Trophoblast cell (in vitro differentiated cells and primary cell): Measurements from ENCODE around the gene FRMPD1.

Experiments used
- DNase-seq, 2 donors: peaks; one replicate each; pipeline ENCODE4 v3.0.0-alpha.2; 2016
- H2AFZ ChIP-seq: 2 replicates; pipeline ENCODE4 v1.6.1; 2013; ENCODE audit warnings: low read length, moderate library complexity, mild to moderate bottlenecking; ENCODE audit not compliant: insufficient read depth, poor library complexity
- H2AK5ac ChIP-seq: 2 replicates; pipeline ENCODE4 v1.6.1; 2013; ENCODE audit warnings: mild to moderate bottlenecking, low read length
- H2BK120ac ChIP-seq: 2 replicates; pipeline ENCODE4 v1.6.1; 2013; ENCODE audit warnings: low read length, mild to moderate bottlenecking, moderate library complexity; ENCODE audit not compliant: insufficient read depth, poor library complexity
- H2BK12ac ChIP-seq: 2 replicates; pipeline ENCODE4 v1.6.1; 2013; ENCODE audit warnings: mild to moderate bottlenecking, low read length, moderate library complexity
- H2BK5ac ChIP-seq: 2 replicates; pipeline ENCODE4 v1.6.1; 2013; ENCODE audit warnings: low read length, low read depth, moderate library complexity, mild to moderate bottlenecking; ENCODE audit not compliant: poor library complexity
- H3K14ac ChIP-seq: 2 replicates; pipeline ENCODE4 v1.6.1; 2013; ENCODE audit warnings: mild to moderate bottlenecking, low read length
- H3K18ac ChIP-seq: 2 replicates; pipeline ENCODE4 v1.6.1; 2013; ENCODE audit warnings: mild to moderate bottlenecking, low read length
- H3K23ac ChIP-seq: 2 replicates; pipeline ENCODE4 v1.6.1; 2013; ENCODE audit warnings: low read length
- H3K27ac ChIP-seq: 2 replicates; pipeline ENCODE4 v1.5.1; 2013; ENCODE audit warnings: low read depth, mild to moderate bottlenecking, inconsistent platforms, low read length, moderate library complexity
- H3K27me3 ChIP-seq: 2 replicates; pipeline ENCODE4 v1.6.1; 2013; ENCODE audit warnings: inconsistent platforms, mild to moderate bottlenecking, low read length, moderate library complexity; ENCODE audit not compliant: insufficient read depth
- H3K36me3 ChIP-seq, 2 experiments: 1 replicate in 1 of 2; 2 replicates in 1 of 2; pipeline ENCODE4 v1.6.1; 2013; ENCODE audit warnings: low read length in 2 of 2, mild to moderate bottlenecking in 2 of 2, moderate library complexity in 1 of 2; ENCODE audit not compliant: insufficient read depth in 2 of 2, control insufficient read depth in 1 of 2
- H3K4ac ChIP-seq: 2 replicates; pipeline ENCODE4 v1.6.1; 2013; ENCODE audit warnings: low read depth, mild to moderate bottlenecking, low read length, moderate library complexity
- H3K4me1 ChIP-seq, 2 experiments: 1 replicate in 1 of 2; 2 replicates in 1 of 2; pipeline ENCODE4 v1.6.1; 2013; ENCODE audit warnings: low read length in 2 of 2, mild to moderate bottlenecking in 2 of 2, moderate library complexity in 1 of 2; ENCODE audit not compliant: insufficient read depth in 2 of 2, control insufficient read depth in 1 of 2
- H3K4me2 ChIP-seq: 2 replicates; pipeline ENCODE4 v1.6.1; 2013; ENCODE audit warnings: inconsistent platforms, mild to moderate bottlenecking, low read length, moderate library complexity
- H3K4me3 ChIP-seq: 2 replicates; pipeline ENCODE4 v1.5.1; 2013; ENCODE audit warnings: mild to moderate bottlenecking, low read depth, low read length, inconsistent platforms
- H3K79me1 ChIP-seq: one replicate; pipeline ENCODE4 v1.6.1; 2013; ENCODE audit warnings: low read length
- H3K79me2 ChIP-seq: 2 replicates; pipeline ENCODE4 v1.6.1; 2013; ENCODE audit warnings: low read length, mild to moderate bottlenecking; ENCODE audit not compliant: control insufficient read depth, insufficient read depth, poor library complexity
- H3K9ac ChIP-seq: 2 replicates; pipeline ENCODE4 v1.6.1; 2013; ENCODE audit warnings: mild to moderate bottlenecking, low read length
- H3K9me3 ChIP-seq: 2 replicates; pipeline ENCODE4 v1.6.1; 2013; ENCODE audit warnings: low read depth, mild to moderate bottlenecking, control low read depth, inconsistent platforms, low read length; ENCODE audit not compliant: insufficient read depth
- H4K12ac ChIP-seq: 2 replicates; pipeline ENCODE4 v1.6.1; 2013; ENCODE audit warnings: low read depth, mild to moderate bottlenecking, low read length, moderate library complexity
- H4K8ac ChIP-seq: 2 replicates; pipeline ENCODE4 v1.6.1; 2013; ENCODE audit warnings: low read depth, mild to moderate bottlenecking, low read length, moderate library complexity
- H4K91ac ChIP-seq: one replicate; pipeline ENCODE4 v1.6.1; 2013; ENCODE audit warnings: low read depth, mild to moderate bottlenecking, low read length, moderate library complexity
- WGBS: extraction: QIAGEN DNeasy Blood & Tissue Kit; methylation state at CpG from one replicate; pipeline ENCODE4 v1.1.7; 2013; ENCODE audit warnings: missing lambda C conversion rate; ENCODE audit not compliant: insufficient read length, insufficient coverage; ENCODE audit errors: extremely low coverage; 5-methylcytosine and 5-hydroxymethylcytosine counted together

Gene FRMPD1

DNA sequence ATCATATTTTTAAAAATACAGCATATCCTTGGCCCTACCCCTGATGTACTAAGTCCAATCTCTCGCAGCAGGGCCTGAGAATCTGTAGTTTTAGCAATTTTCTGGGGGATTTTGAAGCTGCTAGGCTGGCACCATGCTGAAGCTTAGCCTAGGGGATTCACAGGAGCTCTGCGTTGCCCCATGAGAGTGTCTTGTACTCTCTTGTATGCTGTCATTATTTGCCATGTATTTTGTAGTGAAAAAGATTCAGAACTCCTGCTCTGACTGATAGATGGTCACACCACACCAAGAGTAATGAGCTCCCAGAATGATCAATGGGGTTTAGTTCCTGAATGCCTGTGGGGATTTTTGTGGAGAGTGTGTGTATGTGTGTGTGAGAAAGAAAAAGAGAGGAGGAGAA lies 82.2 kb downstream of the FRMPD1 start:
- Histone ChIP-seq H3K79me1 (no peaks in the 10 kb centered on the region), H3K27me3 (peaks cover 1% of the 10 kb centered on the region), H4K91ac (no peak overlapping the region), H3K4ac (no peak overlapping the region), H3K79me2 (no peaks in the 10 kb centered on the region), H2AFZ (no peak overlapping the region), H3K27ac (no peak overlapping the region), H4K8ac (no peak overlapping the region), H3K4me3 (no peak overlapping the region), H2BK5ac (no peak overlapping the region), H3K9me3 (no peaks in the 10 kb centered on the region), H2BK120ac (no peak overlapping the region), H3K4me1 (no peaks in the 10 kb centered on the region), H4K12ac (no peak overlapping the region), H3K23ac (no peak overlapping the region), H2AK5ac (no peak overlapping the region), H3K14ac (no peak overlapping the region), H2BK12ac (no peak overlapping the region), H3K9ac (no peak overlapping the region), H3K36me3 (no peaks in the 10 kb centered on the region), H3K4me2 (no peak overlapping the region), H3K18ac (no peak overlapping the region)
- no peak for DNase-seq
- no CpG with 5 or more reads among the region's 2 CpGs for WGBS

DNA sequence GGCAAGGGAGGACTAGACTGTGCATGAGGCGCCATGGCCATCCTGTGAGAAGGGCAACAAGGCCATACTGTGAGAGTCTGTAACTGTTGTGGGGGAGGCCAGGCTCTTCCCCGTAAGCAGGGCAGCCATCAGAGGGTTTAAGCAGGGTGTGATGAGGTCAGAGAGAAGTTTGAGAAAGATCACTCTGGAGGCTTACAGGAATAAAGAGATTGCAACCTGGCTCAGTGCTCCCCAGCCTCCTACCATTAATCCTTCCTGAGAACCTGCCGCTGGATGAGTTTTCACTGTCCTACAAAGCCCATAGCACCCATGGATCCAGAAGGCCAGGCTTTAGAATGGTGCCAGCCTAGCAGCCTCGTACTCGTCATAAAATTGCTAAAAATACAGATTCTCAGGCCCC lies 88.5 kb downstream of the FRMPD1 start:
- no peak overlapping the region for H2BK120ac ChIP-seq
- no peak overlapping the region for H3K4me2 ChIP-seq
- DNase-seq: no peak
- H3K23ac ChIP-seq: no peak overlapping the region
- H3K79me1 ChIP-seq: no peaks in the 10 kb centered on the region
- no peak overlapping the region for H2AFZ ChIP-seq
- H3K4me3 ChIP-seq: no peak overlapping the region
- H3K27ac ChIP-seq: no peak overlapping the region
- no peaks in the 10 kb centered on the region for H3K9me3 ChIP-seq
- H2AK5ac ChIP-seq: no peak overlapping the region
- H4K91ac ChIP-seq: no peak overlapping the region
- no peaks in the 10 kb centered on the region for H3K36me3 ChIP-seq
- no peak overlapping the region for H4K12ac ChIP-seq
- no peak overlapping the region for H3K18ac ChIP-seq
- H2BK12ac ChIP-seq: no peak overlapping the region
- no peak overlapping the region for H3K4ac ChIP-seq
- H3K79me2 ChIP-seq: no peaks in the 10 kb centered on the region
- H3K27me3 ChIP-seq: no peaks in the 10 kb centered on the region
- no CpG with 5 or more reads among the region's 5 CpGs for WGBS
- H3K4me1 ChIP-seq: peaks cover 0 to 2% of the 10 kb centered on the region in 2 experiments
- no peak overlapping the region for H3K9ac ChIP-seq
- H4K8ac ChIP-seq: no peak overlapping the region
- H2BK5ac ChIP-seq: no peak overlapping the region
- no peak overlapping the region for H3K14ac ChIP-seq

DNA sequence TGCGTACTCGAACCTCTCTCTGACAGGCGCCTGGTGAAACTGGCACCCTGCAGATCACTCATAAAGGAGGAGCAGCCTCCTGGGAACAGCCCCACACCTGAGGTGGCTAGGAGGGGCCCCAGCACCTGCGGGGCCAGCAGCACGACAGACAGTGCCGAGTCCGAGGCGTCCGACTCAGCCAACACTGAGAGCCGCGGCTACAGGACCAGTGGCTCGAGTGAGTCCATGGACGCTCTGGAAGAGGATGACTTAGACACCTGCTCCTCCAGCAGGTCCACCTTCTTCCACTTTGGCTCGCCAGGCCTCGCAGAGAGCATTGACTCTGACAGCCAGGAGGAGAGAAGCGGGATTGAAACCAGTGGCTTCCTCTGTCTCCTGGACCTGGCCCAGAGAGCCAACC lies 89.4 kb downstream of the FRMPD1 start:
- no CpG with 5 or more reads among the region's 16 CpGs for WGBS
- Histone ChIP-seq H3K23ac (no peak overlapping the region), H2BK120ac (no peak overlapping the region), H3K4me1 (peaks cover 0 to 2% of the 10 kb centered on the region in 2 experiments), H3K9ac (no peak overlapping the region), H4K91ac (no peak overlapping the region), H4K12ac (no peak overlapping the region), H3K79me1 (no peaks in the 10 kb centered on the region), H3K4me3 (no peak overlapping the region), H3K27ac (no peak overlapping the region), H2AK5ac (no peak overlapping the region), H3K18ac (no peak overlapping the region), H2BK5ac (no peak overlapping the region), H3K14ac (no peak overlapping the region), H2AFZ (no peak overlapping the region), H4K8ac (no peak overlapping the region), H3K4me2 (no peak overlapping the region), H3K79me2 (no peaks in the 10 kb centered on the region), H3K4ac (no peak overlapping the region), H3K36me3 (no peaks in the 10 kb centered on the region), H2BK12ac (no peak overlapping the region), H3K9me3 (no peaks in the 10 kb centered on the region), H3K27me3 (no peaks in the 10 kb centered on the region)
- no peak for DNase-seq

DNA sequence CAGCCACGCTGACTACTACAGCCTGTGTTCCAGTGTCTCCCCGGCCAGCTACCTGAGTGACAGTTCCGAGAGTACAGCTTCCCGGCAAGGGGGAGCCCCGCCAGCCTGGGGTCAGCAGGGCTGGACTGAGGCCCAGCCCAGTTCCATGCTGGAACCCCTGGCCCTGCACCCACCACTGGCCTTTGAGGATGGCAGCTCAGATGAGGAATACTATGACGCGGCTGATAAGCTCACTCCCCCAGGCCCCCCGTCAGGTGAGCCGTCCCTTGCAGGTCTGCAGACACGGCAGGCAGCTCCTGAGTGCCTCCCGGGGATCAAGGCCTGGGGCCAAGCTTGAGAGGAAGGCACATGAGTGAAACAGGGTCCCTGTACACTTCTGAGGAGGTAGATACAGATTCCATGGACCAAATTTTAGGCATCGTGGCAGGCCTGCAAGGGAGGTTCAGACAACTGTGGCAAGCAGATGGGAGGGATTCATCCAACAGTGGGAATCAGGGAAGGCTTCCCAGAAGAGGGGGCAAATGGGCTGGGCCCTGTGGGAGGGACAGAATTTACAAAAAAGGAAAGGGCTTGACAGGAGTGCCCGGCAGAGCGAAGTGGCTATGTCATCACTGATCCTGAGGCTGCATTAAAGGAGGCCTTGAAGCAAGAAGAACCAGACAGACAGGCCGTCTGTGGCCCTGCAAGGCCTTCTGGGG lies 90.0 kb downstream of the FRMPD1 start:
- Histone ChIP-seq H3K4ac (no peak overlapping the region), H2BK5ac (no peak overlapping the region), H4K8ac (no peak overlapping the region), H3K23ac (no peak overlapping the region), H3K27ac (no peak overlapping the region), H3K4me2 (no peak overlapping the region), H4K91ac (no peak overlapping the region), H3K18ac (no peak overlapping the region), H2BK120ac (no peak overlapping the region), H3K4me1 (peaks cover 0 to 2% of the 10 kb centered on the region in 2 experiments), H3K9ac (no peak overlapping the region), H2AK5ac (no peak overlapping the region), H3K4me3 (no peak overlapping the region), H3K9me3 (no peaks in the 10 kb centered on the region), H3K14ac (no peak overlapping the region), H3K79me2 (no peaks in the 10 kb centered on the region), H4K12ac (no peak overlapping the region), H3K79me1 (no peaks in the 10 kb centered on the region), H2AFZ (no peak overlapping the region), H3K27me3 (no peaks in the 10 kb centered on the region), H2BK12ac (no peak overlapping the region), H3K36me3 (no peaks in the 10 kb centered on the region)
- WGBS: no CpG with 5 or more reads among the region's 15 CpGs
- DNase-seq: no peak
